OCI-LY3 (cell line): ENCODE results near the gene MYO1E.

Experiments used
- CTCF ChIP-seq: fragments of 200-600, 300-600 bp; sonication (generic); IDR thresholded peaks from 2 replicates; pipeline ENCODE4 v1.5.1; 2014; ENCODE audit warnings: antibody characterized with exemption, low read length, low read depth
- EZH2phosphoT487 ChIP-seq: fragments of 200-600 bp; shearing (Covaris generic); IDR thresholded peaks from 2 replicates; pipeline ENCODE4 v1.6.1; 2018; ENCODE audit warnings: antibody characterized with exemption, mixed run types, low read depth

- TF ChIP-seq CTCF (no peak), EZH2phosphoT487 (no peak)
Observed at GRCh38 chr15:59339252-59339672, 33.4 kb downstream of the MYO1E start.
